Lower leg skin (tissue), 4 donors: Measurements from ENCODE around the gene HIRA. TPM values are rescaled to one million over a fixed set of nuclear protein-coding genes. Genes with fewer than 3 reads are reported as not detected.

ENCODE experiments used
- DNase-seq, 2 donors: peaks; one replicate each; pipeline ENCODE4 v3.0.0-alpha.2; 2019; ENCODE audit warnings: low spot score in 2 of 2
- H3K4me3 ChIP-seq: fragments of 200-600 bp; sonication (generic); 2 replicates; pipeline ENCODE4 v1.5.1; 2017; ENCODE audit warnings: mild to moderate bottlenecking, low read depth; ENCODE audit not compliant: poor library complexity, severe bottlenecking
- POLR2A ChIP-seq, 2 donors: fragments of 450-650 bp; IDR thresholded peaks; one replicate each; pipeline ENCODE4 v1.6.1; 2016 to 2017; ENCODE audit warnings: antibody characterized with exemption in 2 of 2, mild to moderate bottlenecking in 1 of 2, moderate library complexity in 1 of 2
- WGBS, 2 donors: methylation state at CpG; one replicate each; pipeline ENCODE4 v1.1.5; 2018; 5-methylcytosine and 5-hydroxymethylcytosine counted together
- intact Hi-C: fragments of 100-400 bp; cut with DNase I; formaldehyde crosslinking; loops from one replicate; pipeline ENCODE4 v1.15.0; 2023; ENCODE audit warnings: low total_unique reads
- total RNA-seq, 4 donors: library from RNA; depleted of rRNA; stranded (reverse); fragments of >200 nt; gene quantifications; one replicate each; pipeline ENCODE4 v1.1.0, GENCODE V29; 2016
- TF ChIP-seq, protein P1 (sequence below), 3 donors: fragments of 450-650 bp; IDR thresholded peaks; one replicate each; pipeline ENCODE4 v1.5.1; 2016; ENCODE audit warnings: antibody characterized with exemption in 3 of 3, mild to moderate bottlenecking in 3 of 3, moderate library complexity in 2 of 3

HIRA gene
- total RNA-seq, 4 donors from 2014 or later: 11.5 to 21.1 (median 18.2) TPM

- no peak overlapping the region for H3K4me3 ChIP-seq
- no peak for TF ChIP-seq POLR2A (IDR thresholded peaks at IDR 0.05)
- TF ChIP-seq, protein P1, sequence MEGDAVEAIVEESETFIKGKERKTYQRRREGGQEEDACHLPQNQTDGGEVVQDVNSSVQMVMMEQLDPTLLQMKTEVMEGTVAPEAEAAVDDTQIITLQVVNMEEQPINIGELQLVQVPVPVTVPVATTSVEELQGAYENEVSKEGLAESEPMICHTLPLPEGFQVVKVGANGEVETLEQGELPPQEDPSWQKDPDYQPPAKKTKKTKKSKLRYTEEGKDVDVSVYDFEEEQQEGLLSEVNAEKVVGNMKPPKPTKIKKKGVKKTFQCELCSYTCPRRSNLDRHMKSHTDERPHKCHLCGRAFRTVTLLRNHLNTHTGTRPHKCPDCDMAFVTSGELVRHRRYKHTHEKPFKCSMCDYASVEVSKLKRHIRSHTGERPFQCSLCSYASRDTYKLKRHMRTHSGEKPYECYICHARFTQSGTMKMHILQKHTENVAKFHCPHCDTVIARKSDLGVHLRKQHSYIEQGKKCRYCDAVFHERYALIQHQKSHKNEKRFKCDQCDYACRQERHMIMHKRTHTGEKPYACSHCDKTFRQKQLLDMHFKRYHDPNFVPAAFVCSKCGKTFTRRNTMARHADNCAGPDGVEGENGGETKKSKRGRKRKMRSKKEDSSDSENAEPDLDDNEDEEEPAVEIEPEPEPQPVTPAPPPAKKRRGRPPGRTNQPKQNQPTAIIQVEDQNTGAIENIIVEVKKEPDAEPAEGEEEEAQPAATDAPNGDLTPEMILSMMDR (IDR thresholded peaks at IDR 0.05): no peak
- intact Hi-C loops: no loop called here
- peak in 1 of 2 donors; percentile 63 for DNase-seq
- WGBS, 2 donors: 95 to 97% methylated on average over 8 of the region's 8 CpGs
Observed at GRCh38 chr22:19360300-19360792, 71.2 kb downstream of the HIRA start.

DNA sequence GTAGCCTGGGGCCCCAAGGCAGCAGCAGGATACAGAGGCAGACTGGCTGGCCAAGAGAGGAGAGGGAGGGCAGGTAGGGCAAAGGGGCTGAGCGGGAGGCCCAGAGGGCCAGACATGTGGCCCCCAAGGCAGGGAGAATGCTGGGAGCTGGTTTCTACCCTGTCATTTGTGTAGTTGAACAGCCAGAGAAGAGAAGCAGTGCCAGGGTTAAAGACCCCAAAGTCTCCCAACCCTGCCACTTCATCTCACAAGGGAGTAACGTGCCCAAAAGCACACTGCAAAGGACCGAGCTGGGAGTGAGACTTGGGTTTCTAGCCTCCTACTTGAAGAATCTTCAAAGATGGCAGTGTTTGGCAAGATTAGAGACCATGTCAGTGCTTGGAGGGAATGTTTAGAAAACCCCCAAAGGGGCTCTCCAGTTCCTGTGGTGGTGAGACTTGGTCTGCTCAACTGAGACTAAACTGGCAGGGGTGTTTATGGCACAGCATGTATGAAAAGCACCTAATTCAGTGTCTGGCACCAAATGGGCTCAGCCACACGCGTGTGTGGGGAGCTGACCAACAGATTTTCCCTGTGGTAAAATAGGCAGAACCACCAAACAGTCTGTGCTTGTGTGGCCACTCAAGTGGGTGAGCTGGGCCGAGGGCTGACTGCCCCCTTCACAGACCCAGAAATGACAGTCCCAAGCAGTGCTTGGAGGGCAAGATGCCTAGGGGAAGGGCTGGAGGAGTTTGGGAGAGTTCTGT is 71.8 kb downstream of the HIRA start:
- intact Hi-C loops: no loop called here
- DNase-seq: peak in 1 of 2 donors; percentile 70
- TF ChIP-seq, protein P1 (IDR thresholded peaks at IDR 0.05): no peak
- no peak for TF ChIP-seq POLR2A (IDR thresholded peaks at IDR 0.05)
- H3K4me3 ChIP-seq: no peak overlapping the region
- WGBS, 2 donors: 91 to 94% methylated on average over 6 of the region's 6 CpGs

- no peak overlapping the region for H3K4me3 ChIP-seq
- intact Hi-C loops: no loop called here
- TF ChIP-seq, protein P1 (IDR thresholded peaks at IDR 0.05): no peak
- no peak for TF ChIP-seq POLR2A (IDR thresholded peaks at IDR 0.05)
- WGBS, 2 donors: 95 to 96% methylated on average over 13 of the region's 13 CpGs
- DNase-seq: peak in 1 of 2 donors; percentile 56
Observed at GRCh38 chr22:19358703-19359553, 72.6 kb downstream of the HIRA start.

DNA sequence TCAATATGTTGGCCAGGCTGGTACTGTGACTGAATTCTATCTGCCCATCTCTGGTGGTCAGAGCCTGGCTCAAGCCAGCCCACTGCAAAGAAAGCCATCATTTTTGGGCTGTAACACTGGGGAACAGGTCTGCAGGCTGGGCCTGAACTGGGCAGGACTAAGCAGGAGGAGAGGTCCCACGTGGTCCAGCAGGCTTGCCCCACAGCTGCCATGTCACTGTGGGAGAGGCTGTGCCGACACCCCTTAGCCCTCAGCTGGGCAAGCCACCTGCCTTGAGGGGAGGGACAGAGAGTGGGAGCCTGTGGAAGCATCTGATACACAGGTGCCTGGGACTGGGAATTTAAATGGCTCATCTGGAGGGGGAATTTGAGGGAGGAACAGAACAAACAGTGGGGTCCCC is 73.3 kb downstream of the HIRA start:
- intact Hi-C loops: no loop called here

DNA sequence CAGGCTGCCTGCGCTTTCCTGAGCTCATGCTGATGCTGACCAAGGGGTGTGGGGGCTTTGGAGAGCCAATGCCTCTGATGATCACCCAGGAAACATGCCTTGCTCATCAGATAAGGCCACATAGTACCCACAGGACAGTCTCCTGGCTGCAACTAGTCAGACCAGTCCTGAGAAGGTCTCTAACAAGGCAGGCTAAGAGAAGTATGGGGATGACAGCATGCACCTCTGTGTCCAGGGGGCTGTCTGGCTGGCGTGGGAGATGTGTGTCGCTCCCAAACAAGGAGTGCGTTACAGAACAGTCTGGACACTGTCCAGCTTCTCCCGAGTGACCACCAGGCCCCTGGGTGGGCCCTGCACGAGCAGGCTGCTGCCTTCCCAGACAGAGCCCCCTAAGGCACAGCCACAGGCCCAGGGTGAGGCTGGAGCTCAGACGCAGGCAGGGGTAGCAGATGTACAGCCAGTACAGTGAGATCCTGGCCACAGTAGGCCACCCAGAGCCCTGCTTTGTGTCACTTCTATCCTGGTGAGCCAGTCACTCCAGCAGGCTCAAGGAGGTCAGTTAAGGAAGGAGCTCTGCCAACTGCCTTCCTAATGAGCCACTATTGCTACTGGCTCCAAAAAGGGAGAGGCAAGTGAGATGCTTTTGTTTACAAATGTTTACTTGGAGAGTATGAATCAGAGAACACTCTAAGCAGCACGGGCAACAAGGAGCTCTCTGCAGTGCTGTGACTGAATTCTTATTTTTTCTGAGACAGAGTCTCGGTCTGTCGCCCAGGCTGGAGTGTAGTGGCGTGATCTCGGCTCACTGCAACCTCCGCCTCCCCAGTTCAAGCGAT is 74.0 kb downstream of the HIRA start:
- no peak overlapping the region for H3K4me3 ChIP-seq
- WGBS, 2 donors: 84 to 90% methylated on average over 14 of the region's 14 CpGs
- intact Hi-C loops: no loop called here
- DNase-seq: peak in 1 of 2 donors; percentile 9
- no peak for TF ChIP-seq POLR2A (IDR thresholded peaks at IDR 0.05)
- TF ChIP-seq, protein P1 (IDR thresholded peaks at IDR 0.05): no peak

More for the DNA sequence above, 73.3 kb downstream of the HIRA start:
- no peak overlapping the region for H3K4me3 ChIP-seq
- WGBS, 2 donors: 85 to 89% methylated on average over 2 of the region's 2 CpGs
- peak in 1 of 2 donors; percentile 3 for DNase-seq
- TF ChIP-seq POLR2A (IDR thresholded peaks at IDR 0.05): no peak
- TF ChIP-seq, protein P1 (IDR thresholded peaks at IDR 0.05): no peak
